ENCODE results near the gene ZNF283.

Gene ZNF283

GRCh38 chr19:43826787-43827754, at the start of gene ZNF283:
Gene ZNF283, plus strand, starts transcription at chr19:43827321. Its CDS starts 6,184 bp downstream, at chr19:43833505.
- DNase-seq = peak; percentile 90

GRCh38 chr19:43778651-43779050, 48.5 kb upstream of the ZNF283 start:
- no peak for DNase-seq

- DNase-seq = no peak
These were observed 47.8 kb upstream of the ZNF283 start for GRCh38 chr19:43779147-43779819.

GRCh38 chr19:43779820-43780219, 47.3 kb upstream of the ZNF283 start:
- DNase-seq = no peak

GRCh38 chr19:43780706-43781525, 46.2 kb upstream of the ZNF283 start, which contains the start of gene KCNN4:
Gene KCNN4, minus strand, starts transcription at chr19:43780973. Its CDS starts 112 bp downstream, at chr19:43780861.
- DNase-seq = peak; percentile 11

GRCh38 chr19:43781630-43782310, 45.4 kb upstream of the ZNF283 start:
- no peak for DNase-seq

GRCh38 chr19:43782311-43782660, 44.8 kb upstream of the ZNF283 start:
- DNase-seq = no peak

GRCh38 chr19:43782689-43783231, 44.4 kb upstream of the ZNF283 start:
- no peak for DNase-seq

GRCh38 chr19:43783636-43784035, 43.5 kb upstream of the ZNF283 start:
- no peak for DNase-seq

- DNase-seq = peak; percentile 62
These were observed 42.7 kb upstream of the ZNF283 start for GRCh38 chr19:43784241-43784980.

- peak; percentile 68 for DNase-seq
These were observed 41.9 kb upstream of the ZNF283 start for GRCh38 chr19:43784981-43785808.

- no peak for DNase-seq
These were observed 40.5 kb upstream of the ZNF283 start for GRCh38 chr19:43786665-43787064.

GRCh38 chr19:43789029-43789428, 38.1 kb upstream of the ZNF283 start:
- peak; percentile 19 for DNase-seq

GRCh38 chr19:43790587-43790986, 36.5 kb upstream of the ZNF283 start:
- DNase-seq = no peak

- DNase-seq = no peak
These were observed 30.0 kb upstream of the ZNF283 start for GRCh38 chr19:43797118-43797517.

GRCh38 chr19:43797556-43797955, 29.6 kb upstream of the ZNF283 start:
- DNase-seq = no peak

GRCh38 chr19:43798026-43798545, 29.0 kb upstream of the ZNF283 start:
- no peak for DNase-seq

- DNase-seq = no peak
These were observed 28.3 kb upstream of the ZNF283 start for GRCh38 chr19:43798546-43799409.

GRCh38 chr19:43799502-43800142, 27.5 kb upstream of the ZNF283 start:
- no peak for DNase-seq
